PFSK-1 (cell line): ENCODE measurements around the gene PHC2.

Experiments used
- FOXP2 ChIP-seq: optimal IDR thresholded peaks from 2 replicates; pipeline ENCODE3; 2011; ENCODE audit warnings: borderline replicate concordance, control low read depth, inconsistent platforms; ENCODE audit not compliant: insufficient read depth; ENCODE audit errors: extremely low read length, extremely low read depth
- POLR2AphosphoS5 ChIP-seq: IDR thresholded peaks from 2 replicates; pipeline ENCODE4 v1.6.1; 2012; ENCODE audit warnings: low read depth, mild to moderate bottlenecking, control low read depth, low read length, moderate library complexity
- REST ChIP-seq, 2 experiments: IDR thresholded peaks; 2 replicates each; pipeline versions ENCODE4 v1.6.1 to v1.8.0; 2011 to 2012; ENCODE audit warnings: low read depth in 2 of 2, low read length in 2 of 2, control low read depth in 1 of 2, inconsistent platforms in 1 of 2, mild to moderate bottlenecking in 1 of 2, moderate library complexity in 1 of 2; ENCODE audit not compliant: insufficient read depth in 1 of 2
- SIN3A ChIP-seq: IDR thresholded peaks from 2 replicates; pipeline ENCODE4 v1.6.1; 2012; ENCODE audit warnings: mild to moderate bottlenecking, low read length, moderate library complexity, borderline replicate concordance; ENCODE audit not compliant: insufficient read depth
- TAF1 ChIP-seq: IDR thresholded peaks from 2 replicates; pipeline ENCODE4 v1.6.1; 2012; ENCODE audit warnings: low read length, control low read depth, borderline replicate concordance; ENCODE audit not compliant: insufficient read depth

- TF ChIP-seq TAF1 (peak; percentile 60; the same call in 1 of the 2 replicates), POLR2AphosphoS5 (no peak; the same call in 1 of the 2 replicates), REST (IDR thresholded peaks at IDR 0.05; ENCODE audit: insufficient read depth in 1 of 2, low read depth in 2 of 2, low read length in 2 of 2) (peak; percentile 39 to 72; a peak in 3 of 4 replicates), FOXP2 (peak; percentile 100), SIN3A (peak; percentile 99)
These were observed 88.7 kb downstream of the PHC2 start for GRCh38 chr1:33342041-33342723.
